ENCODE results near the gene RNF41. TPM values are rescaled to one million over a fixed set of nuclear protein-coding genes. Genes with fewer than 3 reads are reported as not detected.
A peak's percentile ranks its signal among the peaks of the same experiment; 100 is the strongest.

Gene RNF41
- total RNA-seq, 1 experiment from 2014 or later: 57.4 TPM

DNA sequence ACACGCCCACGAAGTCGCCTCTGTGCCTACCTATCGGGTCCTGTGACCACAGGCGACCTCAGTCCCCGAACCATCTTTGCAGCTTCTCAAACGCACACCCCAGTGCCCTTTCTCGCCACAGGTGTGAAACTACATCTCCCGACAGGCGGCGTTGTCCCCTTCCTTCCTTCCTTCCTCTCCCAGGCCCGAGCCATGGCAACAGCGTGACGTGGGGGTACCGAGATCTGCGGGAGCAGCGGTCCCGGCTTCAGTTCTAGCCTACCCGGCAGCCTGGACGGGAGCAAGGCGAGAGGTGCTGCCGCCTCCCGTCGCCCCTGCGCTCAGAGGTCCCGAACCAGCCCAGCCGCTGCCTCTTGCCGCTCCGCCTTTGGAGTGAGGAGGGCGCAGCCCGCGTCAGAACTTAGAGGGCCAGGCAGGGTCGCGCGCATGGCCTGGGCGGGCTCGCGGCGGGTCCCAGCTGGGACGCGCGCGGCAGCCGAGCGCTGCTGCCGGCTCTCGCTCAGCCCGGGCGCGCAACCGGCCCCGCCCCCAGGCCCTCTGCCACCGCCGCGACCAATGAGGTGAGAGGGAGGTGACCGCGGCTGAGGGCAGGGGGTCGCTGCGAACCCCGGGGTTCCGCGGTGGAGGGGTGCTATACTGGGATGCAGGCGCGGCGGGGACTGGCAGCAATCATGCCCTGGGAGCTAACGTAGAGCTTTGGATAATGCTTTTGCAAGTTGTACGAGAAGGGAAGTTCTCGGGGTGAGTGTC is 45.1 kb upstream of the RNF41 start, which contains the start of gene COQ10A (continued):
- TF ChIP-seq, protein P1, sequence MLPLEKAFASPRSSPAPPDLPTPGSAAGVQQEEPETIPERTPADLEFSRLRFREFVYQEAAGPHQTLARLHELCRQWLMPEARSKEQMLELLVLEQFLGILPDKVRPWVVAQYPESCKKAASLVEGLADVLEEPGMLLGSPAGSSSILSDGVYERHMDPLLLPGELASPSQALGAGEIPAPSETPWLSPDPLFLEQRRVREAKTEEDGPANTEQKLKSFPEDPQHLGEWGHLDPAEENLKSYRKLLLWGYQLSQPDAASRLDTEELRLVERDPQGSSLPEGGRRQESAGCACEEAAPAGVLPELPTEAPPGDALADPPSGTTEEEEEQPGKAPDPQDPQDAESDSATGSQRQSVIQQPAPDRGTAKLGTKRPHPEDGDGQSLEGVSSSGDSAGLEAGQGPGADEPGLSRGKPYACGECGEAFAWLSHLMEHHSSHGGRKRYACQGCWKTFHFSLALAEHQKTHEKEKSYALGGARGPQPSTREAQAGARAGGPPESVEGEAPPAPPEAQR (CRISPR knock-in tag; IDR thresholded peaks at IDR 0.05): no peak
- TF ChIP-seq, protein P2, sequence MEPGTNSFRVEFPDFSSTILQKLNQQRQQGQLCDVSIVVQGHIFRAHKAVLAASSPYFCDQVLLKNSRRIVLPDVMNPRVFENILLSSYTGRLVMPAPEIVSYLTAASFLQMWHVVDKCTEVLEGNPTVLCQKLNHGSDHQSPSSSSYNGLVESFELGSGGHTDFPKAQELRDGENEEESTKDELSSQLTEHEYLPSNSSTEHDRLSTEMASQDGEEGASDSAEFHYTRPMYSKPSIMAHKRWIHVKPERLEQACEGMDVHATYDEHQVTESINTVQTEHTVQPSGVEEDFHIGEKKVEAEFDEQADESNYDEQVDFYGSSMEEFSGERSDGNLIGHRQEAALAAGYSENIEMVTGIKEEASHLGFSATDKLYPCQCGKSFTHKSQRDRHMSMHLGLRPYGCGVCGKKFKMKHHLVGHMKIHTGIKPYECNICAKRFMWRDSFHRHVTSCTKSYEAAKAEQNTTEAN (CRISPR knock-in tag; IDR thresholded peaks at IDR 0.05): no peak
- TF ChIP-seq, protein P3, sequence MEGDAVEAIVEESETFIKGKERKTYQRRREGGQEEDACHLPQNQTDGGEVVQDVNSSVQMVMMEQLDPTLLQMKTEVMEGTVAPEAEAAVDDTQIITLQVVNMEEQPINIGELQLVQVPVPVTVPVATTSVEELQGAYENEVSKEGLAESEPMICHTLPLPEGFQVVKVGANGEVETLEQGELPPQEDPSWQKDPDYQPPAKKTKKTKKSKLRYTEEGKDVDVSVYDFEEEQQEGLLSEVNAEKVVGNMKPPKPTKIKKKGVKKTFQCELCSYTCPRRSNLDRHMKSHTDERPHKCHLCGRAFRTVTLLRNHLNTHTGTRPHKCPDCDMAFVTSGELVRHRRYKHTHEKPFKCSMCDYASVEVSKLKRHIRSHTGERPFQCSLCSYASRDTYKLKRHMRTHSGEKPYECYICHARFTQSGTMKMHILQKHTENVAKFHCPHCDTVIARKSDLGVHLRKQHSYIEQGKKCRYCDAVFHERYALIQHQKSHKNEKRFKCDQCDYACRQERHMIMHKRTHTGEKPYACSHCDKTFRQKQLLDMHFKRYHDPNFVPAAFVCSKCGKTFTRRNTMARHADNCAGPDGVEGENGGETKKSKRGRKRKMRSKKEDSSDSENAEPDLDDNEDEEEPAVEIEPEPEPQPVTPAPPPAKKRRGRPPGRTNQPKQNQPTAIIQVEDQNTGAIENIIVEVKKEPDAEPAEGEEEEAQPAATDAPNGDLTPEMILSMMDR (IDR thresholded peaks at IDR 0.05): no peak
- TF ChIP-seq ZNF317 (CRISPR knock-in tag; IDR thresholded peaks at IDR 0.05; ENCODE audit: borderline replicate concordance, low read depth) (no peak), ZNF232 (CRISPR knock-in tag; IDR thresholded peaks at IDR 0.05) (0 out of 2 replicates have a peak, but pooled peaks have one; percentile 38), NR2C2 (CRISPR knock-in tag; IDR thresholded peaks at IDR 0.05) (no peak), ZNF423 (CRISPR knock-in tag; IDR thresholded peaks at IDR 0.05) (peak; percentile 88), CREM (CRISPR knock-in tag; IDR thresholded peaks at IDR 0.05) (peak; percentile 77; the same call in 1 of the 2 replicates), ZNF263 (CRISPR knock-in tag; IDR thresholded peaks at IDR 0.05; ENCODE audit: low read depth) (no peak), ZNF396 (CRISPR knock-in tag; IDR thresholded peaks at IDR 0.05; ENCODE audit: borderline replicate concordance) (no peak), SP1 (CRISPR knock-in tag; conservative IDR thresholded peaks at IDR 0.05) (peak; percentile 79; the same call in 1 of the 2 replicates), SMAD4 (CRISPR knock-in tag; IDR thresholded peaks at IDR 0.05) (no peak), TCF7 (CRISPR knock-in tag; IDR thresholded peaks at IDR 0.05; ENCODE audit: low read depth) (no peak), GABPB1 (CRISPR knock-in tag; IDR thresholded peaks at IDR 0.05) (peak; percentile 78), EMX1 (CRISPR knock-in tag; IDR thresholded peaks at IDR 0.05) (no peak), SOX15 (CRISPR knock-in tag; IDR thresholded peaks at IDR 0.05) (no peak)
- TF ChIP-seq, protein P4, sequence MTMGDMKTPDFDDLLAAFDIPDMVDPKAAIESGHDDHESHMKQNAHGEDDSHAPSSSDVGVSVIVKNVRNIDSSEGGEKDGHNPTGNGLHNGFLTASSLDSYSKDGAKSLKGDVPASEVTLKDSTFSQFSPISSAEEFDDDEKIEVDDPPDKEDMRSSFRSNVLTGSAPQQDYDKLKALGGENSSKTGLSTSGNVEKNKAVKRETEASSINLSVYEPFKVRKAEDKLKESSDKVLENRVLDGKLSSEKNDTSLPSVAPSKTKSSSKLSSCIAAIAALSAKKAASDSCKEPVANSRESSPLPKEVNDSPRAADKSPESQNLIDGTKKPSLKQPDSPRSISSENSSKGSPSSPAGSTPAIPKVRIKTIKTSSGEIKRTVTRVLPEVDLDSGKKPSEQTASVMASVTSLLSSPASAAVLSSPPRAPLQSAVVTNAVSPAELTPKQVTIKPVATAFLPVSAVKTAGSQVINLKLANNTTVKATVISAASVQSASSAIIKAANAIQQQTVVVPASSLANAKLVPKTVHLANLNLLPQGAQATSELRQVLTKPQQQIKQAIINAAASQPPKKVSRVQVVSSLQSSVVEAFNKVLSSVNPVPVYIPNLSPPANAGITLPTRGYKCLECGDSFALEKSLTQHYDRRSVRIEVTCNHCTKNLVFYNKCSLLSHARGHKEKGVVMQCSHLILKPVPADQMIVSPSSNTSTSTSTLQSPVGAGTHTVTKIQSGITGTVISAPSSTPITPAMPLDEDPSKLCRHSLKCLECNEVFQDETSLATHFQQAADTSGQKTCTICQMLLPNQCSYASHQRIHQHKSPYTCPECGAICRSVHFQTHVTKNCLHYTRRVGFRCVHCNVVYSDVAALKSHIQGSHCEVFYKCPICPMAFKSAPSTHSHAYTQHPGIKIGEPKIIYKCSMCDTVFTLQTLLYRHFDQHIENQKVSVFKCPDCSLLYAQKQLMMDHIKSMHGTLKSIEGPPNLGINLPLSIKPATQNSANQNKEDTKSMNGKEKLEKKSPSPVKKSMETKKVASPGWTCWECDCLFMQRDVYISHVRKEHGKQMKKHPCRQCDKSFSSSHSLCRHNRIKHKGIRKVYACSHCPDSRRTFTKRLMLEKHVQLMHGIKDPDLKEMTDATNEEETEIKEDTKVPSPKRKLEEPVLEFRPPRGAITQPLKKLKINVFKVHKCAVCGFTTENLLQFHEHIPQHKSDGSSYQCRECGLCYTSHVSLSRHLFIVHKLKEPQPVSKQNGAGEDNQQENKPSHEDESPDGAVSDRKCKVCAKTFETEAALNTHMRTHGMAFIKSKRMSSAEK (CRISPR knock-in tag; IDR thresholded peaks at IDR 0.05; ENCODE audit: borderline replicate concordance): no peak
- TF ChIP-seq, protein P5, sequence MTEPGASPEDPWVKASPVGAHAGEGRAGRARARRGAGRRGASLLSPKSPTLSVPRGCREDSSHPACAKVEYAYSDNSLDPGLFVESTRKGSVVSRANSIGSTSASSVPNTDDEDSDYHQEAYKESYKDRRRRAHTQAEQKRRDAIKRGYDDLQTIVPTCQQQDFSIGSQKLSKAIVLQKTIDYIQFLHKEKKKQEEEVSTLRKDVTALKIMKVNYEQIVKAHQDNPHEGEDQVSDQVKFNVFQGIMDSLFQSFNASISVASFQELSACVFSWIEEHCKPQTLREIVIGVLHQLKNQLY (CRISPR knock-in tag; IDR thresholded peaks at IDR 0.05): no peak
- TF ChIP-seq, protein P6, sequence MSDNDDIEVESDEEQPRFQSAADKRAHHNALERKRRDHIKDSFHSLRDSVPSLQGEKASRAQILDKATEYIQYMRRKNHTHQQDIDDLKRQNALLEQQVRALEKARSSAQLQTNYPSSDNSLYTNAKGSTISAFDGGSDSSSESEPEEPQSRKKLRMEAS (CRISPR knock-in tag; IDR thresholded peaks at IDR 0.05): peak; percentile 81
- TF ChIP-seq, protein P7, sequence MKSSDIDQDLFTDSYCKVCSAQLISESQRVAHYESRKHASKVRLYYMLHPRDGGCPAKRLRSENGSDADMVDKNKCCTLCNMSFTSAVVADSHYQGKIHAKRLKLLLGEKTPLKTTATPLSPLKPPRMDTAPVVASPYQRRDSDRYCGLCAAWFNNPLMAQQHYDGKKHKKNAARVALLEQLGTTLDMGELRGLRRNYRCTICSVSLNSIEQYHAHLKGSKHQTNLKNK (CRISPR knock-in tag; IDR thresholded peaks at IDR 0.05): no peak
- TF ChIP-seq, protein P8, sequence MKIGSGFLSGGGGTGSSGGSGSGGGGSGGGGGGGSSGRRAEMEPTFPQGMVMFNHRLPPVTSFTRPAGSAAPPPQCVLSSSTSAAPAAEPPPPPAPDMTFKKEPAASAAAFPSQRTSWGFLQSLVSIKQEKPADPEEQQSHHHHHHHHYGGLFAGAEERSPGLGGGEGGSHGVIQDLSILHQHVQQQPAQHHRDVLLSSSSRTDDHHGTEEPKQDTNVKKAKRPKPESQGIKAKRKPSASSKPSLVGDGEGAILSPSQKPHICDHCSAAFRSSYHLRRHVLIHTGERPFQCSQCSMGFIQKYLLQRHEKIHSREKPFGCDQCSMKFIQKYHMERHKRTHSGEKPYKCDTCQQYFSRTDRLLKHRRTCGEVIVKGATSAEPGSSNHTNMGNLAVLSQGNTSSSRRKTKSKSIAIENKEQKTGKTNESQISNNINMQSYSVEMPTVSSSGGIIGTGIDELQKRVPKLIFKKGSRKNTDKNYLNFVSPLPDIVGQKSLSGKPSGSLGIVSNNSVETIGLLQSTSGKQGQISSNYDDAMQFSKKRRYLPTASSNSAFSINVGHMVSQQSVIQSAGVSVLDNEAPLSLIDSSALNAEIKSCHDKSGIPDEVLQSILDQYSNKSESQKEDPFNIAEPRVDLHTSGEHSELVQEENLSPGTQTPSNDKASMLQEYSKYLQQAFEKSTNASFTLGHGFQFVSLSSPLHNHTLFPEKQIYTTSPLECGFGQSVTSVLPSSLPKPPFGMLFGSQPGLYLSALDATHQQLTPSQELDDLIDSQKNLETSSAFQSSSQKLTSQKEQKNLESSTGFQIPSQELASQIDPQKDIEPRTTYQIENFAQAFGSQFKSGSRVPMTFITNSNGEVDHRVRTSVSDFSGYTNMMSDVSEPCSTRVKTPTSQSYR (CRISPR knock-in tag; IDR thresholded peaks at IDR 0.05): no peak
- TF ChIP-seq, protein P9, sequence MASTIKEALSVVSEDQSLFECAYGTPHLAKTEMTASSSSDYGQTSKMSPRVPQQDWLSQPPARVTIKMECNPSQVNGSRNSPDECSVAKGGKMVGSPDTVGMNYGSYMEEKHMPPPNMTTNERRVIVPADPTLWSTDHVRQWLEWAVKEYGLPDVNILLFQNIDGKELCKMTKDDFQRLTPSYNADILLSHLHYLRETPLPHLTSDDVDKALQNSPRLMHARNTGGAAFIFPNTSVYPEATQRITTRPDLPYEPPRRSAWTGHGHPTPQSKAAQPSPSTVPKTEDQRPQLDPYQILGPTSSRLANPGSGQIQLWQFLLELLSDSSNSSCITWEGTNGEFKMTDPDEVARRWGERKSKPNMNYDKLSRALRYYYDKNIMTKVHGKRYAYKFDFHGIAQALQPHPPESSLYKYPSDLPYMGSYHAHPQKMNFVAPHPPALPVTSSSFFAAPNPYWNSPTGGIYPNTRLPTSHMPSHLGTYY (CRISPR knock-in tag; IDR thresholded peaks at IDR 0.05): no peak
- TF ChIP-seq, protein P10, sequence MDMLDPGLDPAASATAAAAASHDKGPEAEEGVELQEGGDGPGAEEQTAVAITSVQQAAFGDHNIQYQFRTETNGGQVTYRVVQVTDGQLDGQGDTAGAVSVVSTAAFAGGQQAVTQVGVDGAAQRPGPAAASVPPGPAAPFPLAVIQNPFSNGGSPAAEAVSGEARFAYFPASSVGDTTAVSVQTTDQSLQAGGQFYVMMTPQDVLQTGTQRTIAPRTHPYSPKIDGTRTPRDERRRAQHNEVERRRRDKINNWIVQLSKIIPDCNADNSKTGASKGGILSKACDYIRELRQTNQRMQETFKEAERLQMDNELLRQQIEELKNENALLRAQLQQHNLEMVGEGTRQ (CRISPR knock-in tag; IDR thresholded peaks at IDR 0.05): peak; percentile 46; the same call in 1 of the 2 replicates

All from WTC11 (cell line).